Skeletal muscle cell (primary cell): Measurements from ENCODE around the gene MPZL1.

Experiments used
- DNase-seq: peaks from one replicate; pipeline ENCODE4 v3.0.0-alpha.2; 2010; ENCODE audit warnings: low read depth
- H3K4me3 ChIP-seq: 2 replicates; pipeline ENCODE4 v1.5.1; 2011; ENCODE audit warnings: low read depth, mild to moderate bottlenecking, control low read depth, low read length, moderate library complexity

Gene MPZL1

DNA sequence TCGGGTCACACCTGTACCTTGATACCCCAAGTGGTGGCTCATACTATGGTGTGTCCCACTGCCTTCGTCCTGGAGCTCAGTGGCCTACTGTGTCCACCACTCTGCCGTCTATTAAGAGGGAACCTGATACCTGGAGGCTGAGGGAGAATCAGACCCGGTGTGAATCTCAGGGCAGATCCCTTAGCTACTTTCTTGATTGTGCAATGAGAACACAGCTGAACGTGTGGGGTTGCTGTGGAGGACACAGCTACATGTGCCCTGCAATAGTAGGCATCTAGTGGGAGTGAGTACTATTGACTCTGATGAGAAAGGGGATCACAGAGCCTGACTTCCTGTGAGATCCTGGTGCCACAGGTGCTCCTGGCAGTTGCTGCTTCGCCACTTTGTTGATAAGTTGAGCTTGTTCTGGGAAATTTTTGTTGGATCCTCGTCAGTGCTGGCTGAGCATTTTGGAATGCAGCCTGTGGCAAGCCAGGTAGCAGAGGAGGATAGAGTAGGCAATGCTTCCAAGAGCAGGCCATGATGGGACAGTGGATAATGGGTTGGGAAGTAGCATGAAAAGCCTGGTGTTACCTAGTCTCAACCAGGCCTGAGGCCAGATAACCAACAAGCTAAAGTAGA lies 28.2 kb upstream of the MPZL1 start:
- no peak overlapping the region for H3K4me3 ChIP-seq
- no peak for DNase-seq

GRCh38 chr1:167694691-167695090 lies 27.1 kb upstream of the MPZL1 start:
- DNase-seq = no peak
- H3K4me3 ChIP-seq = no peak overlapping the region

DNA sequence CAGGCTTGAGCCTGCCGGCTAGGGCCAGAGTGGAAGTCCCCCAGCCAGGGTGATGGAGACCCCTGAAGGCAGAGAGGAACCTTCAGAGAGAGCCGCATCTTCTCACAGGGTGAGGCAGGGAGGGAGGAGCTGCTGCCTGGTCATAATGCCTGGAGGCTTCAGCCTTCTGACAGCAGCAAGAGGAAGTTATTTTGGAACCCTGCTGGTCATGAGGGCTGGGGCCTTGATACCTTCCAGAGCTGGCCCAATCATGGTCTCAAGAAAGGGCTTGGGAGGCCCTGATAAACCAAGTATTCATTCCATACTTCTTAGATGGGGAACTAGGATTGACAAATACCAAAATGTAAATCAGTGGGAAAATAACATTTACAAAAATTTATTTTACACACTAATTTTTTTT lies 26.6 kb upstream of the MPZL1 start:
- DNase-seq = no peak
- H3K4me3 ChIP-seq = no peak overlapping the region

DNA sequence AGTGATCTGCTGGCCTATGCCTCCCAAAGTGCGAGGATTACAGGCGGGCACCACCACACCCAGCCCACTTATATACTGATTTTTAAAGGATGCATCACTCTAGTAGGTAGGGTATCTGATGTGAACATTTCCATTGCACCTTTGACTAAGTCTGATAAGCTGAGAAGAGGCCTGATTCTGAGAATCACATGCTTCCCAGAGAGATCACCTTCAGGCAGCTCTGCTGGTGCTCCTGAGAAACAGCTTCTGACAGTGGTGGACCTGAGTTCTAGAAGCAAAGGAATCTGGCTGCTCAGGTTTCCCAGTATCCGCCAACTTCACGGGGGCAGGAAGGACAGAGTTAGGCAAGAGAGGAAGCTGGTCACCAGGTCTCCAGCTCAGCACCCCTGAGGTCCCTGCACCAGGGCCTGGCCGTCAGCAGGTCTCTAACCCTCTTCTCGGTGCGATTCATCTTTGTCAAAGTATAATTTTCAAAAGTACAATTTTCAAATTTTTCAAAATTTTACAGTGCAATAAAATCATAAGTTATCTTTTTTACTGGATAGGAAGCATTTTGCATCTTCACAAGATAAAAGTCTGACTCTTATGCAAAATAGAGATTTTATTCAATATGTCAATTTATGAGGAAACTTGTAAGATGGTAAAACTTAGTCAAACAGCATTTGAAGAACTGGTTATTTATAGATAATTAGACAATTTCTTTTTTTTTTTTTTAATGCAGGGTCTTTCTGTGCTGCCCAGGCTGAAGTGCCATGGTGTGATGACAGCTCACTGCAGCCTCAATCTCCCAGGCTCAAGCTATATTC lies 25.8 kb upstream of the MPZL1 start:
- DNase-seq = no peak
- no peak overlapping the region for H3K4me3 ChIP-seq

DNA sequence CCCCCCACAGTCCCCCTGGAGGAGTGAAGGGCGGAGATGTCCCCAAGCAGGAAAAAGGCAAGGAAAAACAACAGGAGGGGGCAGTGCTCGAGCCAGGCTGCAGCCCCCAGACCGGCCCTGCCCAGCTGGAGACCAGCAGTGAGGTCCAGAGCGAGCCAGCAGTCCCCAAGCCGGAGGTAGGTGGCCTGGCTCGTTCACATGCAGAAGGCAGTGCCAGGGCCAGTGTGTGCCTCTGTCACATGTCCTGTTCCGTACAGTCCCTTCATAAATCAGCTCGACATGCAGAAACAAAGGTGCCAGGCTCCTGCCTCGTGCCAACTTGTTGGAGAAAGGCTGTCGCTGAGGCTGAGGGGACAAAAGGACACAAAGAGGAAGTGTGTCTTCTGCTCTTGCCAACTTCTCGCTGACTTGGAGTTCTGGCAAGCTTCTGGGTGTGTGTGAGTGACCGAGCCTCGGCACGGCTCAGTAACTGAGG lies 24.1 kb upstream of the MPZL1 start:
- H3K4me3 ChIP-seq = no peak overlapping the region
- DNase-seq = no peak

DNA sequence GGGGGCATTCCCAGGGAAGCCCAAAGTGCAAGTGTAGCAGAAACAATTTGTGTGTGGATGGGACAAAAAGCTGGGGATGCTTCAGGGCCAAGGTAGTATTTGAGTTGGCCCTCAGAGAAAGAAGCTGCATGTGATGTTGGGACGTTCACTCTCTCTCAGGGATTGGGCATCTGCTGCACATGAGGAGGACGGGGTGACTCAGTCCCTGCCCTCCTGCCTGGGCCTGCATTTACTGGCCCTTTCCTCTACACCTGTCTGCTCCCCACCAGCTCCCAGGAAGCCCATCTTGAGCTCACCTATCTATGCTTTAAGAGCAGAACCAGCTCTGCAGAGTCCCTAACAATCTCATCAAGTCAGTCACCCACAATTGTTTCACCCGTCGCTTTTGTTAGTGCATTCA lies 23.5 kb upstream of the MPZL1 start:
- H3K4me3 ChIP-seq = no peak overlapping the region
- no peak for DNase-seq

DNA sequence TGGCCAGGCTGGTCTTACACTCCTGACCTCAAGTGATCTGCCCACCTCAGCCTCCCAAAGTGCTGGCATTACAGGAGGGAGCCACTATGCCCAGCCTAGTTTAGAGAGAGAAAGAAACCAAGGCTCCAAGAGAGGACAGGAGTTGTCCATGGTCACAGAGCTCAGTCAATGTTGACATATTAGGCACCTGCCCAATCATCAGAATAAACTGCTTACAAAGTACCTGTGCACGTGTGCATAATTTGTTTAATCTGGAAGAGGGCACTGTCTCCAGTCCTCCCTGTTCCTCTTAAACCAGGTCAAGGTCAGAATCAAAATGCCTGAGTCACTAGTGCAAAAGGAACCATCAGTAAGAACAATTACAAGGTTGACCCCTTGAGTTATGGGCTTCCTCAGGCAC lies 20.3 kb upstream of the MPZL1 start:
- DNase-seq = no peak
- H3K4me3 ChIP-seq = no peak overlapping the region

DNA sequence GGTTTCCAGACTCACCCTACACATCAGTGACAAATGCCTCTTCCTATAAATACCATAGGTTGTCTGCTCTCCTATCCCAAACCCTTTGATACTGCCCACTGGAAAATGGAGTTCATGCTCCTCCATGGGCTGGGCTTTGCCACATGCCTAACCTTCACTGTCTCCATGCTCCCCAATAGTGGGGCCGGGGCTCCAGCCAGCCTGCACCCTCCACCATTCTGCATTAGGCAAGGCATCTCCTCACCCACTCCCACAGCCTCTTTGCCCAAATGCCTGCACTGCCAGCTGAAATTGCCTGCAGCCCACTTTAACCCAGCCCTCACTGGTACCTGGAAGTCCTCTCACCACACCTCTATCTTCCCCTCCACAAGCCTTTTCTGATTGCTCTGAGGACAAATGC lies 18.2 kb upstream of the MPZL1 start:
- no peak for DNase-seq
- H3K4me3 ChIP-seq = no peak overlapping the region

- H3K4me3 ChIP-seq = no peak overlapping the region
- no peak for DNase-seq
Measured at GRCh38 chr1:167704715-167705114, 17.1 kb upstream of the MPZL1 start.

DNA sequence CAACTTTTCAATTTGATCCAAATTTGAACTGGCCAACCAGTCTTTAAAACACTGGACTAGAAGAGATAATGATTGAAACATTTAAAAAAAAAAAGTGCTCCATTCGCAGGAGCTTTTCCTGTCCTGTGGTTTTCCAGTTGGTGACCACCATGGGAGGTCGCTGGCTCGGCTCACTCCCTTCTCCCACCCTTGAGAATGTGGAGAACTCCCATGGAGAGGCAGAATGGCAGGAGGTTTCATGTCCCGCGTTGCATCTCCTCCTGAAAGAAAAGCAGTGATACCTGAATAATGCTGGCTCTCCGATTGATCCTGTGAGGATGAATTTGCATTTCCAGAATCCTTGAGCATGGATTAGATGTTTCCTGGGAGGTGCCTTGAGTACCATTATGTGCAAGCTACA lies 16.5 kb upstream of the MPZL1 start:
- H3K4me3 ChIP-seq = no peak overlapping the region

DNA sequence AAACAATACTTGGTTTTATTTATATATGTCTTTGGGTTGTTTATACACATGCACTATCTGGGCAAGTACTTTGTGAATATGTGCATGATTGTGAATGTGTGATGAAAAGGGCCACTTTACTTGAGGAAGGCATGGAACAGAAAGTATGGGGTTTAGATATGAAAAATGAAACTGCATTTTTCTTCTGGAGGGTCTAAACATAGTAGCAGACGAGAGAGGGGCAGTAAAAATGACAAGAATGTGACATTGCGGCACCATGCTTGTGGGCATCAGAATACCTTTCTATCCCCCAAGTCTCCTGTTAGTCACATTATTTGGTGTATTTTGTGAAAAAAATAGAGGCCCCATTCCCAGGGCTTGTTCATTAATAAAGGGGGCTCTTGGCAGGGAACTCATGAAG lies 15.4 kb upstream of the MPZL1 start:
- DNase-seq = no peak
- H3K4me3 ChIP-seq = no peak overlapping the region

More for the DNA sequence above, 16.5 kb upstream of the MPZL1 start:
- DNase-seq = no peak

DNA sequence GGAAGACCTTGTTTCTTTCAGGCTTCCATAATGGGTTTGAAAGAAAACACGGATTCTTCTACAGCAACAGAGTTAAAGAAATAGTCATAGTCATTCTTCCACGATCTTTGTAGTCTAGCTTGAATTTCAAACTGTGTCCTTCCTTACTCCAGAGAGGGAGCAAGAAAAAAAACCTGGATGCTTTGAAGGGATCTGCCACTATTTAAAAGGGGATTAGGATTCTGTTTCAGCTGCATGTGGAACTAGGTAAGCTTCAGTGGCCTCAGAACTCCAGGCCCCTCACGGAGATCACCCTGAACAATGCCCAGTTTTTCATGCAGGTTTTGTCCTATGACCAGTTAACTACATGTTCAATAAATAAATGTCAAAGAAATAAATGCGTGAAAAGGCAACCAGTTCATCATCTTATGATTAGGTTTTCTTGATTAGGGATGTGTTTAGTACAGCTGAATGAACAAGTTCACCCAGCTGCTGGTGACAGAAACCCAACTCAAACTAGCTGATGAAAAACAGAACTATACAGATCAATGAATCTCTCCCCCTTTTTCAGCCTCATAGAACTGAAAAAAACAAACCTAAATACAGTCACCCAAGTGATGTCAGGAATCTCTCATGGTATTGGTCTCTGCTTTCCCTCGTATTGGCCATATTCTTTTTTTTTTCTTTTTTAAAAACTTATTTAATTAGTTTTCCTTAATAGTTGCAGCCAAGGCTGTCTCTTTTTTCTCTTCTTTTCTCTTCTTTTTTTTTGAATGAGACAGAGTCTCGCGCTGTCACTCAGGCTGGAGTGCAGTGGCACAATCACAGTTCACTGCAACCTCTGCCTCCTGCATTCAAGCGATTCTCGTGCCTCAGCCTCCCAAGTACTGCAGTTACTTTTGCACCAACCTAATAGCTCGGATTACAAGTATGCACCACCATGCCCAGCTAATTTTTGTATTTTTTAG lies 14.6 kb upstream of the MPZL1 start:
- H3K4me3 ChIP-seq = no peak overlapping the region
- DNase-seq = no peak

GRCh38 chr1:167707942-167708341 lies 13.8 kb upstream of the MPZL1 start:
- no peak for DNase-seq
- H3K4me3 ChIP-seq = no peak overlapping the region

GRCh38 chr1:167708940-167709389 lies 12.8 kb upstream of the MPZL1 start:
- DNase-seq = no peak
- no peak overlapping the region for H3K4me3 ChIP-seq

DNA sequence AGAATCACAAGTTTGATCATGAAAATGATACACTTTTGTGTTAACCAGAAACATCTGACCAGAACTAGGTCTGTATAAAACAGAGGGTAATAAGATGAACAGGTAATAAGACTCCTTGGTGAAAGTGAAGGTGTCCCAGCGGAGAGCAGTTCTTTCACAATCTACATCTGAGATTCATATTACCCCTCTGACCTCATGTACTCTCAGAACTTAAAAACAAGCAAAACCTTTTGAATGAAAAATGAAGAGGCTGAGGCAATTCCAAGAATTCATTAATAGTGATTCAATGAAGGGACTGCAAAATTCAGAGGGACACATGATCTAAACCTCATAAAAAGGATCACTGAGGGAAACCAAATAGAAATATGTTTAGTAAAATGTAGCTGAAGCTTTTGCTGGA lies 10.9 kb upstream of the MPZL1 start:
- DNase-seq = no peak
- no peak overlapping the region for H3K4me3 ChIP-seq

DNA sequence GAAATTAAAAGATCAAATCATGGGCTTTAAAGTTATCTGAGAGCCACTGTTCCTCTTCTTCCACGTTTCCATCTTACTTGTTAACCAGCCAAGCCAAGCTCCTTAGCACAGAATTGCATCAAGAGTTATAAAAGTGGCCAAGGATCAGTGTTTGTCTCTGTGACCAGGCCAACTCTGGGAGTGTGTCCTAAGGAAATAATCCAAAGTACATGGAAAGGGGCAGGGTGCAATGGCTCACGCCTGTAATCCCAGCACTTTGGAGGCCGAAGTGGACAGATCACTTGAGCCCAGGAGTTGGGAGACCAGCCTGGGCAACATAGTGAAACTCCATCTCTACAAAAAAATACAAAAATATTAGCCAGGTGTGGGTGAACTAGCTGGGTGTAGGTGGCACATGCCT lies 10.0 kb upstream of the MPZL1 start:
- no peak for DNase-seq
- no peak overlapping the region for H3K4me3 ChIP-seq

DNA sequence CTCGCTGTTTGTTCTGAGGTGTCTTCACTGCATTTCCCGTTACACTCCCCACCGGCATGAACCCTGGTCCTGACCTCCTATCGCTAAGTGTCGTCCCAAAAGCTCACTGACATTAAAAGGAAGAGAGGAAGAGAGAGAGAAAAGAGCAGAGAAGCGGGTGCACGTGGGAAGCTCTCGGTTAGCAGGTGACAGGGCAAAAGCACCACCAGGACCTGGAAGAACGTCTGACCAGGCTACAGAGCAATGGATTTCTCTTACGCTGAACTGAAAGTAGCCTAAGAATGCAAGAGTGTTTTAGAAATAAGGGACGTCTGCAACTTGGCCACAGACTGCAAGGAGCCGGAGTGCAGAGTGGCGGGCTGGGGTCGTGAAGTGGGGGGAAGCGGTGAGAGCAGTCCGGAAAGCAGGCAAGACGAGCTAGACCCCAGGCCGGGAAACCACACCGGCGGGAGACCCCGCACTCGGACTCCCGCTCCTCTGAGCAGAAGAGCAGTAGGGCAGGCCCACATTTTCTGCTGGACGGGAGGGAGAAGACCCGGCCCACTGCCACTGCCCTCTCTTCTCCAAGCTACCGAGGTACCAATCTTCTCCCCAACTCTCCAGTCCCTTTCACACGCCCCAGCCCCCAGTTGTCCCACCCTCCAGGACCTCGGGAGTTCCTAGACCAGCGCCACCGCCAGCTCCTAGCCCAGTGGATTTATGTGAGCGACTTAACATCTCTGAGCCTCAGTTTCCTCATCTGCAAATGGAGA lies 8.3 kb upstream of the MPZL1 start:
- DNase-seq = no peak
- H3K4me3 ChIP-seq = peak overlapping the region; percentile 88

DNA sequence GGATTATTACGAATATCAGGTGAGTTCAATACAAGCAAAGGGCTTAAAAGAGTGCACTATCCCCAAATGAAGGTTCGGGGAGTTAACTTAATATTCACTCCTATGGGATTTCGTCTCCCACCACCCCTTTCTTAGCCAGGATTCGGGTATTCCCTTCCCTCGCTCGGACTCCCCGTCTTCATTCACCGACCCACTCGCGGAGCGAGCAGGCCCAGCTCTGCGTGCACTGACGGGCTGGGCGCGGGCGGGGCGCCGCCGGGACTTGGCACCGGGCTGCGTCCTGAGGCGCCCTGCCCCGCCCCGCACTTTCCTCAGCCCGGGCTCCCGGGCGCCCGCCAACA lies 7.7 kb upstream of the MPZL1 start:
- DNase-seq = no peak
- H3K4me3 ChIP-seq = peak overlapping the region; percentile 88

DNA sequence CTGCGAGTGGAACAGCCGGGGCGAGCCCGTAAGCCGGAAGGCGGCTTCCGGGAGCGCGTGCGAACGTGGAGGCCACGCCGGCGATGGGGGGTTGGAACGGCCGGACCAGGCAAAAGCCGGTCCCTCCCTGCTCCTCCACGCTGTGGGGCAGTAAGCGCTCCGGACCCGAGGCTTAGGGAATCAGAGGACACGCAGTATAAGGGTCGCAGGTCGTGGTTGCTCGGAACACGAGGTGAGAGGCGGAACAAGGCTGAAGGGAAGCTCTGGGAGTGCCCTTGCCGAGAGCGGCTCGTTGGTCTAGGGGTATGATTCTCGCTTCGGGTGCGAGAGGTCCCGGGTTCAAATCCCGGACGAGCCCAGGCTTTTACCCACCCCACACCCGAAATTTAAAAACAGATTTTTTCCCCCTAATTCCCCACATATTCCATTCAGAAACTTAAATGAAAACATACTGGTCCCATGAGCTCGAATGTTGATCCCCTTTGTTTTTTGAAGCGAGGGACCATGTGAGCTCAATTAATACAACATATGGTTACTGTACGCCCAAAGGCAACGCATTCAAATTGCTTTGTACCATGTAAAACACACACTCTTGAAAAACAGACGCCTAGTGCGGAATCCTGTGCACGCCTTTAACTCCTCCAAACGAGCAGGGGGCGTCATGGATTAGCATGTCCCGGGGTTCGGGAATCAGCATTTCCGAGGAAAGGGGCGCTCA lies 7.2 kb upstream of the MPZL1 start:
- DNase-seq = peak; percentile 38

More for the DNA sequence above, 7.2 kb upstream of the MPZL1 start:
- peak overlapping the region; percentile 88 for H3K4me3 ChIP-seq
